ENCODE results near the gene PHC3.

Gene PHC3

DNA sequence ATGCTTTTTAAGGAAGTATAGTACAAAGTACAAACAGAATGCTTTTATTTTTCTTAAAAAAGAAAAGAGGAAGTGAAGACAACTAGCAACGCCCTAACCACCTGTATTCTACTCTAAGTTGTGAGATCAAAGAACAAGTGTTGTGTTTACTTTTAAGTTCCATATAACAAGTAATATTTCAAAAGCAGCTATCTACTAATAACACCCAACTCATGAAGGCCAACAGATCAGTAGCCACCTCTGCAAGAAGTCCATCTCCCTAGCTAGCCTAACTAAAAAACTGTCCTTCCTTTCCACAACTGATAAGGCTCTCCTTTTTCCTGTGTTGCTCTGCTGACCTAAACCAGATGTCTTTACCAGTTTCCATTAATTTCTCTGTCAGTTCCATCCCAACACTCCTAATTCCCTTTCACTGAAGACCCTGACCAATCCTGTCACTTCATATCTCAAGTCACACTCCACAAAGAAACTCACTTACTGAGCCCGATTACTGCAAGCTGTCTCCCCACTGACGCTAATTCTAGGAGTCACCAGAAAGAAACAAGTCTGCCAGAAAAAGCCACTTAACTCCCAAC lies 26.9 kb downstream of the PHC3 start:
- in situ Hi-C loops (cut with MboI; ENCODE audit: low pct_unique_long_range_greater_than_20kb, low sequenced_read_pairs, unreplicated experiment), result no loop called here
- TF ChIP-seq, protein P1, sequence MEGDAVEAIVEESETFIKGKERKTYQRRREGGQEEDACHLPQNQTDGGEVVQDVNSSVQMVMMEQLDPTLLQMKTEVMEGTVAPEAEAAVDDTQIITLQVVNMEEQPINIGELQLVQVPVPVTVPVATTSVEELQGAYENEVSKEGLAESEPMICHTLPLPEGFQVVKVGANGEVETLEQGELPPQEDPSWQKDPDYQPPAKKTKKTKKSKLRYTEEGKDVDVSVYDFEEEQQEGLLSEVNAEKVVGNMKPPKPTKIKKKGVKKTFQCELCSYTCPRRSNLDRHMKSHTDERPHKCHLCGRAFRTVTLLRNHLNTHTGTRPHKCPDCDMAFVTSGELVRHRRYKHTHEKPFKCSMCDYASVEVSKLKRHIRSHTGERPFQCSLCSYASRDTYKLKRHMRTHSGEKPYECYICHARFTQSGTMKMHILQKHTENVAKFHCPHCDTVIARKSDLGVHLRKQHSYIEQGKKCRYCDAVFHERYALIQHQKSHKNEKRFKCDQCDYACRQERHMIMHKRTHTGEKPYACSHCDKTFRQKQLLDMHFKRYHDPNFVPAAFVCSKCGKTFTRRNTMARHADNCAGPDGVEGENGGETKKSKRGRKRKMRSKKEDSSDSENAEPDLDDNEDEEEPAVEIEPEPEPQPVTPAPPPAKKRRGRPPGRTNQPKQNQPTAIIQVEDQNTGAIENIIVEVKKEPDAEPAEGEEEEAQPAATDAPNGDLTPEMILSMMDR (IDR thresholded peaks at IDR 0.05; ENCODE audit: extremely low read depth, insufficient read depth, missing control alignments), result no peak
- peak; percentile 52 for DNase-seq (ENCODE audit: low spot score)

DNA sequence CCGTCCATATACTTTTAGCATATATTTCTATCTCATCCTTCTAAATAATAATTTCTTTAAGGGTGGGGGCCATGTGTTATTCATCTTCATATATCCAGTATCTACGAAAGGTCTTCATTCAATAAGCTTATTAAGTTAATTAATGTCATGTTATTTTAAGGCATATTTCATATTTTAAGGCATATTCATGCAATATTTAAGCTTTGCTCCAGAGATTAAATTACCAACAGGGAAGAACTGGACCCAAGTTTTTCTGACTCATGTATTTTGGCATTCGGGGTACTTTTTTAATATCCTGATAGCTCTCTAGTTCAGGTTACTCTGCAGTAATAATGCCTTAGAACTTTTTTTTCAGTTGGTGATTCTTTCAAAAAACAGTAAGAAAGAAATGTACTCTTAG lies 27.4 kb downstream of the PHC3 start:
- in situ Hi-C loops (cut with MboI; ENCODE audit: low pct_unique_long_range_greater_than_20kb, low sequenced_read_pairs, unreplicated experiment), result no loop called here
- no peak for DNase-seq (ENCODE audit: low spot score)
- TF ChIP-seq, protein P1 (IDR thresholded peaks at IDR 0.05; ENCODE audit: extremely low read depth, insufficient read depth, missing control alignments), result no peak

DNA sequence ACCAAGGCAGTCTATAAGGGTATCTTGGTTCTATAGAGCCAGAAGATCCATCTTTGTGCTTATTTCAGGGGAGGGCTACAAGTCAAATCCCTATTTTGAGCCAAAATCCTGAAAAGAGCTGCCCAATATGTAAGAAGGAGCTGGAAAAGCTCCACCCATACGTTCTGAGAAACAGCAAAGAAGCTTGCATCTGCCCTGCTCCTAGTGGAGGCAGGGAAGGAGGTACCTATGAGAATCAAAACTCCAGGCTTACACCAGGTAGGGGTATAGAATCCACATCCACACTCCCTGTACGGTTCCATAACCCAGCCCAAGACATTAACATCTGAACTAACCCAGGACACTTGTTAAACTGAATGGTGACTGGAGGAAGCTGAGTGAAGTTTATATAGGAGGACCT lies 30.0 kb downstream of the PHC3 start:
- in situ Hi-C loops (cut with MboI; ENCODE audit: low pct_unique_long_range_greater_than_20kb, low sequenced_read_pairs, unreplicated experiment), result no loop called here
- DNase-seq (ENCODE audit: low spot score), result no peak
- TF ChIP-seq, protein P1 (IDR thresholded peaks at IDR 0.05; ENCODE audit: extremely low read depth, insufficient read depth, missing control alignments), result no peak

DNA sequence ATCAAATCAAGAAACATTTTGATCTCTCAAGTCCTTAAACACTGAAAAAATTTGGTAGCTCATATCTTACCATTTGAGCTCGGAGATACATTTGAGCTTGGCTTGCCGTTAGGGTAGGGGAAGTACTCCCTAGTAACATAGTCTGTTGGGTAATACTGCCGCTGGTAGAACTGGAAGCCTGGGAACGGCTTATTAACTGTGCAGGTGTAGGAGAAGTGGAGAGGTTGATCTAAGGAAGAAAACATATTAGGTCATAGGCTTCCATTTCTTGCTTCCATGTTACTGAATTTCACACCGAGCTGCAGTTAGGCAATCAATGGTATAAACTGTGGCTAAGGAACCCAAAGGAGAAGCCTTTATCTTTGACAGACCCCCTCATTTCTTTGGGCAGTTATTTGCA lies 32.5 kb downstream of the PHC3 start:
- TF ChIP-seq, protein P1 (IDR thresholded peaks at IDR 0.05; ENCODE audit: extremely low read depth, insufficient read depth, missing control alignments), result no peak
- no peak for DNase-seq (ENCODE audit: low spot score)
- in situ Hi-C loops (cut with MboI; ENCODE audit: low pct_unique_long_range_greater_than_20kb, low sequenced_read_pairs, unreplicated experiment), result no loop called here

DNA sequence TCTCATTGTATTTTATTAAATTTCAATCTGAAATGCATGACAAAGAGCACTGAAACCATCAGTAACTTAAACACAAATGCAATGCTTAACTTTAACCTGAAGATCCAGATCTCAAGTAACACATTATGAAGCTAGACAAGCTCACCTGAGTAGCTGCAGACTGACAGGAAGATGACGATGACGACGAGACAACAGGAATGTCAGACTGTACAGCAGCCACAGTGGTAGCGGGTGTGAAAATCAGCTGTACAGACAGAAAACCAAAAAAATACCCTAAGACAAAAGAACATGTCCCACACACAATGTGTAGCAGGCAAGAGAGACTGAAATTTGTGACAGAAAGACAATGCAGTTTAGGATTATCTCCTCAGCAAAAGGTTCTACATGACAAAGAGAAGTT lies 36.3 kb downstream of the PHC3 start:
- TF ChIP-seq, protein P1 (IDR thresholded peaks at IDR 0.05; ENCODE audit: extremely low read depth, insufficient read depth, missing control alignments), result no peak
- DNase-seq (ENCODE audit: low spot score), result no peak
- in situ Hi-C loops (cut with MboI; ENCODE audit: low pct_unique_long_range_greater_than_20kb, low sequenced_read_pairs, unreplicated experiment), result no loop called here

DNA sequence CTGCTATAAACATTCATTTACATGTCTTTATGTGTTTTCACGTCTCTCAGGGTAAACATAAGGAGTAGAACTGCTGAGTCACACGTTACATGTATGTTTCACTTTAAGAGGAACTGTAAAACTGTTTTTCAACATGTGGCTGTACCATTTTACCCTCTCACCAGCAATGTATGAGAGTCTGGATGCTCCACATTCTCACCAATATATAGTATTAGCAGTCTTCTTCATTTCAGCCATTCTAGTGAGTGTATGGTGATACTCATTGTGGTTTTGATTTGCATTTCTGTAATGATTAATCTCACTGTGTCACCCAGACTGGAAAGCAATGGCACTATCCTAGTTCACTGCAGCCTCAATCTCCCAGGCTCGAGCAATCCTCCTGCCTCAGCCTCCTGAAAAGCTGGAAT lies 37.1 kb downstream of the PHC3 start:
- peak; percentile 19 for DNase-seq (ENCODE audit: low spot score)
- in situ Hi-C loops (cut with MboI; ENCODE audit: low pct_unique_long_range_greater_than_20kb, low sequenced_read_pairs, unreplicated experiment), result no loop called here
- TF ChIP-seq, protein P1 (IDR thresholded peaks at IDR 0.05; ENCODE audit: extremely low read depth, insufficient read depth, missing control alignments), result no peak

DNA sequence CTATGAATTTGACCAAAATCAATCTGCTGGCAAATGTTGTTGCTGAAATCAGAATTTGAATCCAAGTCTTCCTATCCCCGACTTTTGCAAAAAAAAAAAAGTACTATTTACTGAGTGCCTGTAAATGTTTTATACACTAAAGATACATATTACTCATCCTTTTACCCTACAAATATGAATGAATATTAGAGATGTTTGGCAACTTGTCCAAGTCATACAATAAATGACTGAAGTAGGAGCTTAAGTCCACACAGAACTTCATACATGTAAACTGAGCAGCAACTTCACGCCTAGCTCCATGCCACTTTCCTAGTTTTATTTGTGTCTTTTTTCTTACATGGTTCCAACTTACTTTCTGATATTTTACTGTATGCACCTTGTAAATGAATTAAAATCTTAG lies 39.2 kb downstream of the PHC3 start:
- in situ Hi-C loops (cut with MboI; ENCODE audit: low pct_unique_long_range_greater_than_20kb, low sequenced_read_pairs, unreplicated experiment), result no loop called here
- no peak for DNase-seq (ENCODE audit: low spot score)
- TF ChIP-seq, protein P1 (IDR thresholded peaks at IDR 0.05; ENCODE audit: extremely low read depth, insufficient read depth, missing control alignments), result no peak
